Placental epithelial cell (primary cell): ENCODE results near the gene TEX12. TPM values are rescaled to one million over a fixed set of nuclear protein-coding genes. Genes with fewer than 3 reads are reported as not detected.

ENCODE experiments used
- small RNA-seq: library from RNA; depleted of rRNA; stranded (forward); fragments of <200 nt; gene quantifications from one replicate; pipeline ENCODE3, GENCODE V24; 2012
- total RNA-seq: library from RNA; depleted of rRNA; stranded (reverse); fragments of >200 nt; gene quantifications from 2 replicates; pipeline ENCODE4 v1.2.3, GENCODE V29; 2012

TEX12 gene, protein sequence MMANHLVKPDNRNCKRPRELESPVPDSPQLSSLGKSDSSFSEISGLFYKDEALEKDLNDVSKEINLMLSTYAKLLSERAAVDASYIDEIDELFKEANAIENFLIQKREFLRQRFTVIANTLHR
- 0.11 TPM in 1 of 2 replicates, not detected in the other for total RNA-seq

DNA sequence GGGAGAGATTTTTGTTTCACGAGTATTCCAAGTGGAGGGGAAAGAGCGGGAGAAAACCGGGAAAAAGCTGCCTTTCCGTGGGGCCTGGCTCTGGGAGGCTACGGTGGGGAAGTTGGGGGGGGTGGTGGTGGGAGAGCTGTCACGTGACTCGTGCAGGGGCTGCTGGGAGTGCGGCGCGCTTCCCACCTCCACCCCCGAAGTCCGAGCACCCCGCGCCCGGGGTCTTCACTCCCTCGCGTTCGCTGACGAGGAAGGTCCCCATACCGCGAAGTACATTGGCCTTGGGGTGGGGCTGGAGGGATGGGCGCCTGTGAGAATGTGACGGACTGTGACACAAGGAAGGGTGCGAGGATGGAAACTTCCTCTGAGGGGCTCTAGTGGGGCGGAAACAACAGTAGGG lies at the start of gene TEX12:
TSS of gene TEX12 (plus strand) at position 228 of the 400 bp plus-strand sequence. CDS start 1,897 bp downstream, outside the sequence.

DNA sequence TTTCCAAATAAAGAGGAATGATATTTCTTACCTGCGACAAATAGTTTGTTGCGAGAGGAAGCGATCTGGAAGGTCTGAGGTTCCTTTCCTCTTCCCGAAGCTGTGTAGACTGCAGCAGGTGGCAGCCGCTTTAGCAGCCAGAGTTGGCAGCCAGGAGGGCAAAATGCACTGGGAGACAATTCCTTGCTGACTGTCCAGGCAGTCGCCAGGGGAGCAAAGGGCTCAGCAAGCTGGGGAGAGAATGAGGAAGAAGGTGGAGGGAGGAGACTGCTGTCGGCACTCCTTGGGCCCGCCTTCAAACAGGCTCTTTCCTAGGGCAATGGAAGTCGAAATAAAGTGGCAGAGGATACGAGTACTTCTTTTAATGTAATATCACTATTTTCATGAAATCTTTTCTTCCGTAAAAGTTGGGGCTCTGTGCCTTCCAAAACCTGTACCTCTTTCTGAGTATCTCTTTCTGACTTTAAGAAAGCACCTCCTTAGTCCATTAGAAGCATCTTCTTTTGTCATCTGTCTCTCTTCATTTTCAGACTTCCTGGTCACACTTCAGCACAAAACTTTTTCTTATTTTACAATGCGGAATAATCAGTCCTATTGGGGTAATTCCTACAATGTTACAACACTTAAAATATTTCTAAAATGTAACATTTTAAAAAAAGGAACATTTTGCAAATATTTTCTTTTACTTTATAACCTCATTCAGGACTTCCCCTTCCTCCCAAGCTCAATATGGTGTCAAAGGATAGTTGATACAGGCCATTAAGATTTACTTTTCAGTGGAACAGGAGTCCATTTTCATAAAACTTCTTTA lies 3.1 kb upstream of the TEX12 start, which contains the start of gene IL18:
TSS of gene IL18 (minus strand) at position 220 of the 811 bp plus-strand sequence. CDS start 9,041 bp downstream, outside the sequence.

DNA sequence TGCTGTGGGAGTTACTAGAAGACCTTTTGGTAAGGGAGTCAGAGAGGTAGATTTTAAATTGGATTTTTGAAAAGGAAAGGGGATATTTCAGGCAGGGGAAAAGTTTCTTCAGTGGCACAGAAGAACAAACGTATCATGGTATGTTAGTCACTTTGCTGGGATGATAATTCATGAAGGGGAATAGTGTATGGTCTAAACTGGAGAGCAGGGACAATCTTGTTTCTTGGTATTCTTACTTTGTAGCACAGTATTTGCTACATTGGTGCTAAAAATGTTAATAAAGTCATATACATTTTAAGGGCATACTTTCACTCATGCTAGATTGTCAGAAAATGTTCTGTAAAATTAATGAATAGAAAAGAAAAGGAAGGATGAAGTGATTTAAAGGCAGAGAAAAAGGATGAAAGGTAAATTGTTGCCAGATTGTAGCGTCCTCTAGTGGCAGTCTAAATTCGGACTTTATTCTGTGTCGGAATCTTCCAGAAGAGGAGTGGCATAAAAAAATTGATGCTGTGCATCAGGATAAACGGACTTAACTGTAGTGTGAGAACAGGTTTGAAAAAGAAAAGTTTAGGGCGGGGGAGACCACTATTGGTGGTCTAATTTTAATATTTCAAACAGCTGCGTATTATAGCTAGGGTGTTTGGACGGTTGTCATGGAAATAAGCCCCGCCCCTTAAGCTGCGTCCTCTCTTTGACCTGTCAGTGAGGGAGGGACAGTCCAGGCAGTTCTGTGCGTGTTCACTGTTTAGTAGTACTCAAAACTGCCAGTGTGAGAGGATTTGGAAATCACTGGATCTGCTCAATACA lies 7.8 kb downstream of the TEX12 start, which contains the start of gene BCO2:
TSS of gene BCO2 (plus strand) at position 724 of the 810 bp plus-strand sequence. CDS start 90 bp downstream, outside the sequence.

Small RNAs within 50 kb of the gene (small RNA-seq; reads per million reads assigned to genes)
- gene MRPS36P4, result not detected

Other genes with a start within 250 kb of the TEX12 start
- 2.7 and 8.1 TPM in 2 replicates for gene C11orf52, start 248.5 kb upstream of the TEX12 start, total RNA-seq
- 14.9 and 19.5 TPM in 2 replicates for gene DIXDC1, start 230.0 kb upstream of the TEX12 start, total RNA-seq
- 18.1 and 24.6 TPM in 2 replicates for gene DLAT, start 142.0 kb upstream of the TEX12 start, total RNA-seq
- gene PIH1D2, start 93.4 kb upstream of the TEX12 start, total RNA-seq, result 1.7 and 4.3 TPM in 2 replicates
- 28.7 and 31.8 TPM in 2 replicates for gene NKAPD1, start 93.1 kb upstream of the TEX12 start, total RNA-seq
- 30.7 and 37.7 TPM in 2 replicates for gene TIMM8B, start 80.6 kb upstream of the TEX12 start, total RNA-seq
- 75.4 and 76.0 TPM in 2 replicates for gene SDHD, start 80.5 kb upstream of the TEX12 start, total RNA-seq
- gene IL18, start 3.3 kb upstream of the TEX12 start, total RNA-seq, result 1.1 and 1.6 TPM in 2 replicates
- gene BCO2, start 8.1 kb downstream of the TEX12 start, total RNA-seq, result 0.43 and 1.2 TPM in 2 replicates
- gene PTS, start 59.1 kb downstream of the TEX12 start, total RNA-seq, result 20.8 and 35.9 TPM in 2 replicates
- gene PLET1, start 93.5 kb downstream of the TEX12 start, total RNA-seq, result not detected in 2 replicates